Fibroblast of pulmonary artery (primary cell): ENCODE data around the gene WNT3.
"Not testable (repeated sequence)": the region's sequence is repeated elsewhere in the genome, so short reads cannot be mapped to it uniquely, and the experiment has no call there.

Experiments
- DNase-seq: peaks from one replicate; pipeline ENCODE4 v3.0.0-alpha.2; 2010; ENCODE audit warnings: low read depth
- H3K4me3 ChIP-seq: replicated peaks from 2 replicates; pipeline ENCODE4 v1.5.1; 2011; ENCODE audit warnings: low read depth, mild to moderate bottlenecking, control low read depth, low read length, moderate library complexity
- TF ChIP-seq, protein P1 (sequence below): IDR thresholded peaks from 2 replicates; pipeline ENCODE4 v1.5.1; 2011; ENCODE audit warnings: mild to moderate bottlenecking, control low read depth, low read length, inconsistent platforms; ENCODE audit errors: missing control alignments

WNT3 gene

DNA sequence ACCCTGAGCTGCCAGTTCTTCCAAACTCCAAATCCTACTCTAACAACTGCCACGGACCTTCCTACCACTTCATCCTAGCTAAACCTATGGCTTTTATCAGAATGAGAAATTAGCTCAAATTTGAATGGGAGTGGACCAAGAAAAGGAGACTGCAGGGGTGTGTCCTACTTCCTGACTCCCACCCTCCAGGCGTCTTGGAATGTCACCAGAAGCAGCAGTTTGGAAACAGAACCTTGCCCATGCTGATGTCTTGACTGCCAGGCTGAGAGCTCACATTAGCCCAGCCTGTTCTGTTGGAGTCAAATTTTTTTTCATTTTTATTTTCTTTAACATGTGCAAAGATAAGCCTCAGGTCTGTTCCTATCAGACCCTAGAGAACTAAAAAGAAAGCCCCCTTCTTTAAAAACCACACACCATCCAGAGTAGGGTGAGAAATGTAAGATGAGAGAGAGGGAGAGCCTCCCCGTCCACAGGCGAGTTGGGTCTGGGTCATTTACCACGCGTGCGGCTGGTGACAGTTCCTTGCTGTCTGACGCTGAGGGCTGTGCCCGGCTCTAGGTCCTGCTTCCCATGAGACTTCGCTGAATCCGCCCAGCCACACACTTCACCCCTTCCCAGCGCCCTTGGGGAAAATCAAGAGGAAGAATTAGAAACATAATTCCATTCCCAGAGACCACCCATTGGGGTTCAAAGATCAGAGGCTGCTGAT, 54.3 kb downstream of the WNT3 start:
- no peak for DNase-seq
- TF ChIP-seq, protein P1, sequence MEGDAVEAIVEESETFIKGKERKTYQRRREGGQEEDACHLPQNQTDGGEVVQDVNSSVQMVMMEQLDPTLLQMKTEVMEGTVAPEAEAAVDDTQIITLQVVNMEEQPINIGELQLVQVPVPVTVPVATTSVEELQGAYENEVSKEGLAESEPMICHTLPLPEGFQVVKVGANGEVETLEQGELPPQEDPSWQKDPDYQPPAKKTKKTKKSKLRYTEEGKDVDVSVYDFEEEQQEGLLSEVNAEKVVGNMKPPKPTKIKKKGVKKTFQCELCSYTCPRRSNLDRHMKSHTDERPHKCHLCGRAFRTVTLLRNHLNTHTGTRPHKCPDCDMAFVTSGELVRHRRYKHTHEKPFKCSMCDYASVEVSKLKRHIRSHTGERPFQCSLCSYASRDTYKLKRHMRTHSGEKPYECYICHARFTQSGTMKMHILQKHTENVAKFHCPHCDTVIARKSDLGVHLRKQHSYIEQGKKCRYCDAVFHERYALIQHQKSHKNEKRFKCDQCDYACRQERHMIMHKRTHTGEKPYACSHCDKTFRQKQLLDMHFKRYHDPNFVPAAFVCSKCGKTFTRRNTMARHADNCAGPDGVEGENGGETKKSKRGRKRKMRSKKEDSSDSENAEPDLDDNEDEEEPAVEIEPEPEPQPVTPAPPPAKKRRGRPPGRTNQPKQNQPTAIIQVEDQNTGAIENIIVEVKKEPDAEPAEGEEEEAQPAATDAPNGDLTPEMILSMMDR, result no peak
- no peak overlapping the region for H3K4me3 ChIP-seq

DNA sequence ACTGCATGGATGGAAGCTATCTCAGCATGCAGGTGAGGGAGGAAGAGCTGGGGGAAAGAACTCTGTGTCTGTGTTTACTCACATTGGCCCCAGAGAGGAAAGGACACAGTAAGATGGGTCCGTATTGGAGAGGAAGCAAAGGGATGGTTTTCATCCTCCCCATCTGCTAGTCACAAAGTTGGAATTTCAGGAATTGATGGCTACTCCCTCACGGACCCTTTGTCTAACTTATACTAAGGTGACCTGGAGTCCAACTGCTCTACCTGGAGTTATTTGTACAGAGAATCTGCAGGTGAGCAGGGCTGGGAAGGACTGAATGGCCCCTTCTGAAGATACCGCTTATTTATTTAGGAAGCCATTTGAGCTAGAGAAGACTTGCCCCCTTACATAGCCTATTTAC, 55.1 kb downstream of the WNT3 start:
- DNase-seq, result no peak
- no peak overlapping the region for H3K4me3 ChIP-seq
- TF ChIP-seq, protein P1, result no peak

DNA sequence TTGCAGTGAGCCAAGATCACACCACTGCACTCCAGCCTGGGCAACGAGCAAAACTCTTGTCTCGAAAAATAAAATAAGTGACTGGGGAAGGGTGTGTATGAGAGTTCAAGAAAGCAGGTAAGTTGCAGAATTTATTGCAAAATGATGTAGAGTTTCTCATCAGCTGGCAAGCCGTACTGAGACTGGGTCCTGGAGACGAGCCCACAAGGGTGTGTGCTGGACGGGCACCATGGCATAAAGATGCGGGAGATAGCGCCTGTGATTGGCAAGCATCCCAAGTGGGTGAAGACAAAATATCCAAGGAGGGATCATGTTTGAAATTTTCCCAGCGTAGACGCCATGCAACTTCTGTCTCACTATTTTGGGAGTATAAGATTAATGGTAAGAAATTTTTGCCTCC, 59.4 kb downstream of the WNT3 start:
- no peak for DNase-seq
- H3K4me3 ChIP-seq, result no peak overlapping the region
- TF ChIP-seq, protein P1, result no peak

DNA sequence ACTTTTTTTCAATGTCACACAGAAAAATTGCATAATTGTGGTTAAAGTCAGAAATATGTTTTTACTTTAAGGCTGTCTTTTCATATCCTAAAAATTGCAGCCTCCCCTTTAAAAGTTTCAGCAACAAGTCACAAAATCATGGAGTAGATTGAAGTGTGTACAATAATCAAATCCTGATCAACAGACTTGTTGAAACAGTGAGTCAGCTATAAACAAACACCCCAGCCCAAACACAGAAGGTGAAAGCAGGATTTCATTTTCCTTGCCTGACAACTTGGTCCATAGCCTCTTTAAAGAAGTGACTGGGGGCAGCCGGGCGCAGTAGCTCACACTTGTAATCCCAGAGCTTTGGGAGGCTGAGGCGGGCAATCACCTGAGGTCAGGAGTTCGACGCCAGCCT, 59.9 kb downstream of the WNT3 start:
- no peak overlapping the region for H3K4me3 ChIP-seq
- TF ChIP-seq, protein P1, result no peak
- no peak for DNase-seq

DNA sequence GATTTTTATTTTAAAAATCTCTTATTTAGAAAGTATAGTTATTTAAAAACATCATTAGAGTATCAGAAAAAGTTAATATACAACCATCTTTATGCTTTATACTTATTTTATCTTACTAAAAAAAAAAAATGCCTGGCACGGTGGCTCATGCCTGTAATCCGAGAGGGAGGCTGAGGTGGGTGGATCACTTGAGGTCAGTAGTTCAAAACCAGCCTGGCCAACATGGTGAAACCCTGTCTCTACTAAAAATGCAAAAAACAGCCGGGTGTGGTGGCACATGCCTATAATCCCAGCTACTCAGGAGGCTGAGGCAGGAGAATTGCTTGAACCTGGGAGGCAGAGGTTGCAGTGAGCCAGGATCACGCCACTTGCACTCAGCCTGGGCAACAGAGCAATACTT, 60.9 kb downstream of the WNT3 start:
- not testable (repeated sequence) for H3K4me3 ChIP-seq, DNase-seq

DNA sequence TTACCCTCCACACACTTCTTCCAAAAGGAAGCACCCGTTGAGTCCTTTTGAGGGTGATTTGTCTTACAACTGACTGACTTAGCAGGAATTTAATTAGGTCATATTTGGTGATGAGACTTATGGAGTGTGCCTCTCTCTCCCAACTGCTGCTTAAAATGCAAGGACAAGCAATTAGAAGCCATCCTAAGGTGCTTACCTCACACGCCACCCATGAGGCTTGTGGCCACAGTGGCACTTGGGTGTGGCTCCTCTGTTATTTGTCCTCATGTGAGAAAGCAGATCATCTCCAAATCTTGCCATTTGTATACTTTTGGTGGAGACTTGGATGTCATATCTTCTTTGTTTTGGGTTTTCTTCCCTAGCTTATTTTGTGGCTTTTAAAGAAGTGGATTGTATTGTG, 61.6 kb downstream of the WNT3 start:
- no peak overlapping the region for H3K4me3 ChIP-seq
- TF ChIP-seq, protein P1, result no peak
- DNase-seq, result no peak

DNA sequence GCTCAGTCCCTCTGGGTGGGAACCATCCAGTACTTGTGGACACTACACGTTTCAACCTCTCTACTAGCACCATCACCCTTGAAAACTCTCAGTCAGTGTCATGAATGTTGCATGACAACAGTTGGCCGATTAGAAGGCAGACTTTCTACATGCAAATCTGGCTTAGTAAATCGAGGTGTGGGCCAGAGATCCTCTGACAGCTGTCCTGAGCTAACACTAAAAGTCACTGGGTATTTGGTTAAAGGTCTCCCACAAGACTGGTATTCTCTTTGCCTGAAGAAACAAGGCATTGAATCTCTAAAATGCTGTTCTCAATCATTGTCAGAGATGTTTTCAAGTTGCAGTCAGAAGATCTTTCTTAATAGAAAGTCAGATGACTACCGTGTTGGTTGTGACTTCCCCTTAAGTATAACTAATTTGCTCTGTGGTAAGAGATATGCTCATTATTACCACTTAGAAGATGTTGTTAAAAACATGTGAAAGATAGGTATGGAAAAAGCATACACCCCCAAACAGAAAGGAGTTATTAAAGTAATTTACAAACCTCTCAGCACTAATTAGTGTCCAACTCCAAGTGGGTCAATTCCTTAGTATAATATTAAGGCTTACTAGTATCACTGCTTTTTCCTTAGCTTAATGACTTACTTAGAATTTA, 62.3 kb downstream of the WNT3 start:
- TF ChIP-seq, protein P1, result no peak
- no peak for DNase-seq

More for the DNA sequence above, 62.3 kb downstream of the WNT3 start:
- no peak overlapping the region for H3K4me3 ChIP-seq
